ENCODE measurements around the gene GRM7.

Gene GRM7

DNA sequence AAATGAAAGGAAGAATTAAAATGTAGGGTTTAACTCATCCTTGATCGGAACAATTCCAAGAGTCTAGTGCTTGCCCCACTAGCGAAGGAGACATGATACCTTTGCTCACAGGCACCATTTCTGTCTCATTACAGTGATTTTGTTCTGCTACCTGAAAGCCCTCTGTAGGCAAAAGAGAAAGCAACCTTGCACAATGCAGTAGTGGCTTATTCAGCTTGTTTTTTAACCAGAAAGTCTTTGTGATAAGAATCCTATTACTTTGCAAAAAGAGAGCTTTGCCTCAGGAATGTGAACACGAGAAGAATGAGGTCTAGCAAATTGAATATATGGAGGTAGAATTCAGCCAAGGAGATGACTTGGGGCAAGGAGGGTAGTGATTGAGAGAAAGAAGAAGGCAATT lies 684.4 kb downstream of the GRM7 start:
- Histone ChIP-seq H3K4me3 (ENCODE audit: low read length) (no peak overlapping the region), H3K4me1 (ENCODE audit: insufficient read depth, low read length) (no peaks in the 10 kb centered on the region), H3K36me3 (ENCODE audit: insufficient read depth, low read length) (no peaks in the 10 kb centered on the region), H3K27me3 (ENCODE audit: insufficient read depth, low read length) (no peaks in the 10 kb centered on the region), H3K9me3 (ENCODE audit: low read length) (no peaks in the 10 kb centered on the region), H2AFZ (ENCODE audit: low read depth, low read length) (no peak overlapping the region)

DNA sequence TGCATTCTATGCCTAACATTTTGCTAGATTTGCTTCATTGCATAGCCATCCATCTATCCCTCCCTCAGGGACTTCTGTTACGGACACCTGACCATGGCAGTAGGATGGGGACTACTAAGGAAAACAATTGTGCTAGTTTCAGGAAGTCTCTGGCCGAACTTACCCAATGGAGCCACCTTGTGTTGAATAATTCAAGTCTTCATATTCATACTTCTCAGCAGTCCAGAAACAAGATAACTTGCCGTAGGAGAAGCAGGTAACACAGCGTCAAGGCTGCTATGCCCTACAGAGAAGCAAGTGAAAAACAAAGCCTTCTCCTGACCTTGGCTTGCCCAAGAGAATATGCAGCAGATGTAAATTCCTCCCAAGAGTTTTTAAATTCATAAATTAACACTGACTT lies 685.3 kb downstream of the GRM7 start:
- H3K4me3 ChIP-seq (ENCODE audit: low read length): no peak overlapping the region
- H3K9me3 ChIP-seq (ENCODE audit: low read length): no peaks in the 10 kb centered on the region
- no peaks in the 10 kb centered on the region for H3K4me1 ChIP-seq (ENCODE audit: insufficient read depth, low read length)
- no peak overlapping the region for H2AFZ ChIP-seq (ENCODE audit: low read depth, low read length)
- no peaks in the 10 kb centered on the region for H3K36me3 ChIP-seq (ENCODE audit: insufficient read depth, low read length)
- no peaks in the 10 kb centered on the region for H3K27me3 ChIP-seq (ENCODE audit: insufficient read depth, low read length)

DNA sequence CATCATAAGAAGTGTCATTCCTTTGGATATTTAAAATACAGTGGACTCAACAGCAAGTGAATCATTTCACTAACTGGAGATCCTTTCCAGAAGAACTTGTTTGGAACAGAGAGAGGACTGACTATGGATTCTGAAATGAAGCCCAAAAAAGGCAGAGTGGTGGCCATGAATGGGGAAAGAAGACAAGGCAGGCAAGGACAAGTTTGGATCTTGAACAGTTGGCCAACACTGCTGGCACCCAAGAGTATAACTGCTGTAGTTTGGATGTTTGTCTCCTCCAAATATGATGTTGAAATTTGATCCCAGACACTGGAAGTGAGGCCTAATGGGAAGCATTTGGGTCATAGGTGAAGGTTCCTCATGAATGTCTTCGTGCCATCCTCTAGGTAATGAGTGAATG lies 686.9 kb downstream of the GRM7 start:
- no peak overlapping the region for H3K4me3 ChIP-seq (ENCODE audit: low read length)
- H3K4me1 ChIP-seq (ENCODE audit: insufficient read depth, low read length): no peaks in the 10 kb centered on the region
- no peaks in the 10 kb centered on the region for H3K36me3 ChIP-seq (ENCODE audit: insufficient read depth, low read length)
- no peaks in the 10 kb centered on the region for H3K27me3 ChIP-seq (ENCODE audit: insufficient read depth, low read length)
- no peaks in the 10 kb centered on the region for H3K9me3 ChIP-seq (ENCODE audit: low read length)
- no peak overlapping the region for H2AFZ ChIP-seq (ENCODE audit: low read depth, low read length)

DNA sequence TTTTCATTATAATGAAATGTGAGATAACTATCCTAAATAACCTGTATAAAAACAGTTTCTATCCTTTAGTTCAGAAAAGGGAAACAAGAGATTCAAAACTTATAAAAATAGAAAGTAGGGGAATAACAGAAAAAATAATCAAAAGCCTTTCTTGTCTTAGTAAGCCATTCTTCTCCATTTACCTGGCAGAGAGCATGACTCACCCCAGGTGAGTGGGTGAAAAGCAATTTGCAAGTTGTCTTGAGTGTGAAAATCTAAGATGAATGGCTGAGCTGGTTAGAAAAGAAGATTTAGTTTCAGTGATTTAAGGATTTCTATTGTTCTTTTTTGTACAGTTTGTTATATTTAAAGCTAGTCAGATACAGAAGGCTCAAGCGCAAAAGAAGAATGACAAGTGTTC lies 702.0 kb downstream of the GRM7 start:
- Histone ChIP-seq H3K36me3 (ENCODE audit: insufficient read depth, low read length) (no peaks in the 10 kb centered on the region), H3K27me3 (ENCODE audit: insufficient read depth, low read length) (no peaks in the 10 kb centered on the region), H3K4me1 (ENCODE audit: insufficient read depth, low read length) (no peaks in the 10 kb centered on the region), H2AFZ (ENCODE audit: low read depth, low read length) (no peak overlapping the region), H3K9me3 (ENCODE audit: low read length) (no peaks in the 10 kb centered on the region), H3K4me3 (ENCODE audit: low read length) (no peak overlapping the region)

DNA sequence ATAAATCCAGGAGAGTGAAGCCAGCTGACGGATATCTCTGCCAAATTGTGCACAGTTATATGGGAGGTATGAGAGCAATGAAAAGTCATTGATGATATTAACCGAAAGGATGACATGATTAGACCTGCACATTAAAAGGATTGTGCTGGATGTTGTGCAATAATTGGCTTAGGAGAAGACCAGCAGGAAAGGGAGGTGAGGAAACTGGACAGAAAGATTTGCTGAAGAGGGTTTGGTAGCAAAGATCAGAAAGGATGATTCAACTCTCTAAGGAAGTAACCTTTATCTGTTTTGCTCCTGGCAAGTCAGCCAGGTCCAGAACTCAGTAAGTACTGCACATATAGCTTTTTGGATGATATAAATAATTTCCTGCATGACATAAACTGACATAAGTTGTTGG lies 704.7 kb downstream of the GRM7 start:
- Histone ChIP-seq H3K9me3 (ENCODE audit: low read length) (no peaks in the 10 kb centered on the region), H3K27me3 (ENCODE audit: insufficient read depth, low read length) (no peaks in the 10 kb centered on the region), H3K4me3 (ENCODE audit: low read length) (no peak overlapping the region), H3K4me1 (ENCODE audit: insufficient read depth, low read length) (no peaks in the 10 kb centered on the region), H2AFZ (ENCODE audit: low read depth, low read length) (no peak overlapping the region), H3K36me3 (ENCODE audit: insufficient read depth, low read length) (no peaks in the 10 kb centered on the region)

DNA sequence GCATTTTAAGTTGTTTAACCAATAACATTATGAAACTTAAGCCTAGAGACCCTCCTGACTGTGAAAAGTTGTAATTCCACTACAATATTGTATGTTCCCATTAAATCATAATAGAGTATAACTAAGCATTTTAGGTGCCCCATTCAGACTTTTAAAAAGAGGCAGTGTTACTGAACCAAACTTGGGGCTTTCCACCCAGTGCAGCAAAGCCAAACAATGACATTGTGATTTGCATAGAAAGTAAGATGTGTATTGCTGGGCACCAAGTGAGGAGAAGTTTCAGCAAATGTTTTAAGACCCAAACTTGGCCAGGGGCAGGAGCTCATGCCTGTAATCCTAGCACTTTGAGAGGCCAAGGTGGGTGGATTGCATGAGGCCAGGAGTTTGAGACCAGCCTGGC lies 706.2 kb downstream of the GRM7 start:
- Histone ChIP-seq H3K27me3 (ENCODE audit: insufficient read depth, low read length) (no peaks in the 10 kb centered on the region), H3K4me3 (ENCODE audit: low read length) (no peak overlapping the region), H3K36me3 (ENCODE audit: insufficient read depth, low read length) (no peaks in the 10 kb centered on the region), H2AFZ (ENCODE audit: low read depth, low read length) (no peak overlapping the region), H3K9me3 (ENCODE audit: low read length) (no peaks in the 10 kb centered on the region), H3K4me1 (ENCODE audit: insufficient read depth, low read length) (no peaks in the 10 kb centered on the region)

DNA sequence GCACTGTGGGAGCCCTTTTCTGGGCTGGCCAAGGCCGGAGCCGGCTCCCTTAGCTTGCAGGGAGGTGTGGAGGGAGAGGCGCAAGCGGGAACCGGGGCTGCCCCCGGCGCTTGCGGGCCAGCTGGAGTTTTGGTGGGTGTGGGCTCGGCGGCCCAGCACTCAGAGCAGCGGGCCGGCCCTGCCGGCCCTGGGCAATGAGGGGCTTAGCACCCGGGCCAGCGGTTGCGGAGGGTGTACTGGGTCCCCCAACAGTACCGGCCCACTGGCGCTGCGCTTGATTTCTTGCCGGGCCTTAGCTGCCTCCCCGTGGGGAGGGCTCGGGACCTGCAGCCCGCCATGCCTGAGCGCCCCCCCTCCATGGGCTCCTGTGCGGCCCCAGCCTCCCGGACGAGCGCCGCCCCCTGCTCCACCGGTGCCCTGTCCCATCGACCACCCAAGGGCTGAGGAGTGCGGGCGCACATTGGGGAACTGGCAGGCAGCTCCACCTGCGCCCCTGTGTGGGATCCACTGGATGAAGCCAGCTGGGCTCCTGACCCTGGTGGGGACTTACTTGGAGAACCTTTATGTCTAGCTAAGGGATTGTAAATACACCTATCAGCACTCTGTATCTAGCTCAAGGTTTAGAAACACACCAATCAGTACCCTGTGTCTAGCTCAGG lies 707.7 kb downstream of the GRM7 start:
- Histone ChIP-seq H3K9me3 (ENCODE audit: low read length) (no peaks in the 10 kb centered on the region), H3K4me3 (ENCODE audit: low read length) (no peak overlapping the region), H2AFZ (ENCODE audit: low read depth, low read length) (no peak overlapping the region), H3K27me3 (ENCODE audit: insufficient read depth, low read length) (no peaks in the 10 kb centered on the region), H3K36me3 (ENCODE audit: insufficient read depth, low read length) (no peaks in the 10 kb centered on the region), H3K4me1 (ENCODE audit: insufficient read depth, low read length) (no peaks in the 10 kb centered on the region)

DNA sequence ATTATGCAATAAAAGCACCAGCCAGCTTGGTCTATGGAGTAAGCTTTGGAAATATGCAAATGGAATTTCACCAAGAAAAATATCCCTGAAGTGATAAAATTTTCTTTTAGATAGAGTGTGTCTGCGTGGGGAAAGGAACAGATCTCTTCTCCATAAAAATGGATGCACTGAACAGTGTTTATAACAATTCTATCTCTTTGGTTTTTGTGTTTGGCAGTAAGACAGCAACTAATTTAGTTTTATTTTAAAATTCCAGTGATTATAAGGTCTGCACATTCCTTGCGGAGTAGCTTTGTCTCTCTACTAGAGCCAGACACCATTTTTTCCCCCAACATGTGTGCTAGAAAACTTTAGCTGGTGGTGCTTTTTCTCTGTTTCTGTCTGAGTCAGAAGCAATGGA lies 712.4 kb downstream of the GRM7 start:
- Histone ChIP-seq H3K4me1 (ENCODE audit: insufficient read depth, low read length) (no peaks in the 10 kb centered on the region), H3K4me3 (ENCODE audit: low read length) (no peak overlapping the region), H3K9me3 (ENCODE audit: low read length) (no peaks in the 10 kb centered on the region), H3K27me3 (ENCODE audit: insufficient read depth, low read length) (no peaks in the 10 kb centered on the region), H3K36me3 (ENCODE audit: insufficient read depth, low read length) (no peaks in the 10 kb centered on the region), H2AFZ (ENCODE audit: low read depth, low read length) (no peak overlapping the region)

DNA sequence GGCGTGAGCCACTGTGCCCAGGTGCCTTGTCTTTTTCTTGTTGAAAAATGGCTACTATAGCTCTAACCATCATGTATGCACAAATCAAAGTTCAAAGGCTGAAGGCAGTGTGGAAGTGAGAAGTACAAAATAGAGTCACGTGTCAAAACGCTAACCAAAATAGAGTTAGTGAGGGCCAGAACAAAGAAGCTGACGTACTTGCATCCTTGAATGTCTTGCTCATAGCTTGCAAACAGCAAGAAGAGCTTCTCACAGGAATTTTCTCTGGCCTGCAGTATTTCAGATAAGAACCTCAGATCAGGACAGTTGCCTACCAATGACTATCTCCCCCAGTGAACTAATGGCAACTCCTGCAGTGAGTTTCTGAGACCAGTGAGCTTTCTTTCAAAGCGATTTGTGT lies 713.5 kb downstream of the GRM7 start:
- no peak overlapping the region for H2AFZ ChIP-seq (ENCODE audit: low read depth, low read length)
- H3K4me3 ChIP-seq (ENCODE audit: low read length): no peak overlapping the region
- no peaks in the 10 kb centered on the region for H3K4me1 ChIP-seq (ENCODE audit: insufficient read depth, low read length)

DNA sequence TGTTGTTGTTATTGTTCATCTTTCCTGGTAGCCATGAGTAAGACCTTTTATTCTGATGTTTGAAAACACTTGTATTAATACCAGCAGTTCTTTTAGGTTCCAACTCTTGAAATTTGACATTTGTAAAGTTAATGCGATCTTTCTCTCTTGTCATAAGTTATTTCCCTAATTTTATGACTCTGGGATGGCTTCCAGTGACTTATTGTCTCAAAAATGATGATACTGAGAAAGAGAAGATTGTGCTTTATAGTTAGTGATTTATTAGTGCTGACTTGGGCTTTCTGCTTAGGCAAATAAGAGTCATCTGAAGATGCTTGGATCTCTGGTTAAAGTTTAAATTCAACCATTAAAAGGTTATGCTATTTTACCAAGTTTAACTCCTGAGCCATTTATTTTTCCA lies 715.2 kb downstream of the GRM7 start:
- H2AFZ ChIP-seq (ENCODE audit: low read depth, low read length): no peak overlapping the region
- H3K27me3 ChIP-seq (ENCODE audit: insufficient read depth, low read length): no peaks in the 10 kb centered on the region
- no peaks in the 10 kb centered on the region for H3K4me1 ChIP-seq (ENCODE audit: insufficient read depth, low read length)
- no peak overlapping the region for H3K4me3 ChIP-seq (ENCODE audit: low read length)
- H3K9me3 ChIP-seq (ENCODE audit: low read length): no peaks in the 10 kb centered on the region
- H3K36me3 ChIP-seq (ENCODE audit: insufficient read depth, low read length): no peaks in the 10 kb centered on the region

More for the DNA sequence above, 713.5 kb downstream of the GRM7 start:
- Histone ChIP-seq H3K9me3 (ENCODE audit: low read length) (no peaks in the 10 kb centered on the region), H3K27me3 (ENCODE audit: insufficient read depth, low read length) (no peaks in the 10 kb centered on the region), H3K36me3 (ENCODE audit: insufficient read depth, low read length) (no peaks in the 10 kb centered on the region)

DNA sequence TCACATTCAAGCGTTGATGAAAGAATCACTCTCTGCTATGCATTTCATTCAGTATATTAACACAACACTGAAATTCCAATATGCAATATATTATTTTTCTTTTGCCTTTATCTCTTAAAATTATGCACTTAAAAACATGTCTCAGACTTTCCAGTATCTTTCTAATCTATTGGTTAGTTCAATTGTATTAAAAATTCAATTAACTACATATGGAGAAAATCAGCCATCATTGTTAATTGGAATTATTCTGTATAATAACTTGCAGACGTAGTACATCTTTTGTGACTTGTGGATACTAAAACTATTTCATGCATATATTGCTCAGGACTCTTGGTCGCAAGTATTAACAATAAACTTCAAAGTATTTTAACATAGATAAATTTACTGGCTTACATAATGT lies 715.6 kb downstream of the GRM7 start:
- Histone ChIP-seq H3K4me1 (ENCODE audit: insufficient read depth, low read length) (no peaks in the 10 kb centered on the region), H3K36me3 (ENCODE audit: insufficient read depth, low read length) (no peaks in the 10 kb centered on the region)

DNA sequence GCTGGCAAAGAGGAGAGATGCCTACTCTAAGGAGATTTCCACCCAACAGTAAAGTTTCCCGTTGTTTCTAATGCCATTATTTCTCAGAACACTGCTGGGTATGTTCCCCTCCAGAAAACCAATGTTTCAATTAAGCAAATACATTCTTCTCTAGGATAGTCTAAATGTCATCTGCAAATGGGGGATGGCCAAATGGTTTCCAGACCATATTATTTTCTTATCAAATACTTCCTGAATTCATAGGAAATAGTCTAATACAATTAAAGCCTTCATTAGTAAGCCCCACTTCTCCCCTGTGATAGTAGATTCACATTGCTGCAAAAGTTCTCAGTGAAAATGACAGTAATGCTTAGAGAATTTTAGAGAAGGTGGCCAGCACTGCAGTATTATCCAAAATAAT lies 716.6 kb downstream of the GRM7 start:
- no peak overlapping the region for H3K4me3 ChIP-seq (ENCODE audit: low read length)
- no peaks in the 10 kb centered on the region for H3K27me3 ChIP-seq (ENCODE audit: insufficient read depth, low read length)
- no peaks in the 10 kb centered on the region for H3K4me1 ChIP-seq (ENCODE audit: insufficient read depth, low read length)
- no peaks in the 10 kb centered on the region for H3K36me3 ChIP-seq (ENCODE audit: insufficient read depth, low read length)
- no peak overlapping the region for H2AFZ ChIP-seq (ENCODE audit: low read depth, low read length)
- no peaks in the 10 kb centered on the region for H3K9me3 ChIP-seq (ENCODE audit: low read length)

More for the DNA sequence above, 715.6 kb downstream of the GRM7 start:
- H3K9me3 ChIP-seq (ENCODE audit: low read length): no peaks in the 10 kb centered on the region
- no peak overlapping the region for H2AFZ ChIP-seq (ENCODE audit: low read depth, low read length)
- H3K27me3 ChIP-seq (ENCODE audit: insufficient read depth, low read length): no peaks in the 10 kb centered on the region
- H3K4me3 ChIP-seq (ENCODE audit: low read length): no peak overlapping the region

DNA sequence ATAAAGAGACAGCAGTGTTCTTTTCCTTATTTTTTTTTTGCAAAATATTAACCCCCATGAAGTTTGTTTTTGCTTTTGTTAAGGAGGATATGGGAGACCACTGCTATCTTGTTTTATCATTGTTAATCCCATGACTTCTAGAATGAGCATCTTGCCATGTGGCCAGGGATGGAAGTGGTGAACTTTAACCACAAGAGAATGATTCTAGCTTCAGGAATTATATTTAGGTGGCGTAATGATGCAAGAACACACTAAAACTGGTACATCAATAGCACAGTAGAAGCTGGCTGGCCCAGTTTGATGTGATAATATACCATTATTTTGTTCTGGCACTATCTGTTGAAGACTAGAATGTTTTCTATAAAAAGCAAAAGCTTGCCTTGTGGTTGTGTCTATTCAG lies 720.9 kb downstream of the GRM7 start:
- Histone ChIP-seq H3K27me3 (ENCODE audit: insufficient read depth, low read length) (no peaks in the 10 kb centered on the region), H3K9me3 (ENCODE audit: low read length) (no peaks in the 10 kb centered on the region), H3K4me1 (ENCODE audit: insufficient read depth, low read length) (no peaks in the 10 kb centered on the region)

DNA sequence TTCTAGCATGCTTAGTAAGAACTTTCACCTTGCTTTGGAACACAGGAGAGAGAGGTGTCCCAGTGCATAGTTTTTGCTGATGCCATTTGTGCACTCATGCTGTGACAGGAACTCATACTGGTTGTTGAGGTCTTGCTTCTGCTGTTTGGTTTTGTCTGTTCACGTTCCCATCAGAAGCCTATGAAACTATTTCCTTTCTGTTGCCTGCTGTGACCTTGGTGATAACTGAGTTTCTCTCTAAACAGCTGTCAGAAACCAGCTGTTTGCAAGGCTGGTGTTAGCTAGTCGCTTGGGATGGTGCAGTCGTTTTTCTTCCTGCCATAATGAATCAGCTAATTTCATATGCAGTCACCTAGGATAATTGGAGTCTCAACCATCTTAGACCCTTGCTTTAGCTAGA lies 724.1 kb downstream of the GRM7 start:
- Histone ChIP-seq H3K4me3 (ENCODE audit: low read length) (no peak overlapping the region), H3K36me3 (ENCODE audit: insufficient read depth, low read length) (no peaks in the 10 kb centered on the region), H2AFZ (ENCODE audit: low read depth, low read length) (no peak overlapping the region), H3K4me1 (ENCODE audit: insufficient read depth, low read length) (no peaks in the 10 kb centered on the region), H3K27me3 (ENCODE audit: insufficient read depth, low read length) (no peaks in the 10 kb centered on the region), H3K9me3 (ENCODE audit: low read length) (no peaks in the 10 kb centered on the region)

More for the DNA sequence above, 720.9 kb downstream of the GRM7 start:
- no peak overlapping the region for H2AFZ ChIP-seq (ENCODE audit: low read depth, low read length)
- H3K4me3 ChIP-seq (ENCODE audit: low read length): no peak overlapping the region
- H3K36me3 ChIP-seq (ENCODE audit: insufficient read depth, low read length): no peaks in the 10 kb centered on the region
